OCI-LY1 (cell line): ENCODE data around the gene CCR7.

Experiments
- H2AFZ ChIP-seq: fragments of 200-600 bp; sonication (generic), shearing (Covaris generic); 2 replicates; pipeline ENCODE4 v1.6.0; 2014; ENCODE audit warnings: antibody characterized with exemption, mild to moderate bottlenecking, low read length
- H3F3A ChIP-seq: fragments of 200-600 bp; sonication (generic), shearing (Covaris generic); 2 replicates; pipeline ENCODE4 v1.6.0; 2014; ENCODE audit warnings: mild to moderate bottlenecking, antibody characterized with exemption, low read length, moderate library complexity; ENCODE audit not compliant: insufficient read depth
- H3K27ac ChIP-seq: fragments of 200-600 bp; sonication (generic); 2 replicates; pipeline ENCODE4 v1.5.1; 2014; ENCODE audit warnings: low read length, mixed run types, mild to moderate bottlenecking, low read depth; ENCODE audit not compliant: poor library complexity, severe bottlenecking
- H3K27me3 ChIP-seq: fragments of 200-600 bp; sonication (generic); 2 replicates; pipeline ENCODE4 v1.6.0; 2014; ENCODE audit warnings: antibody characterized with exemption, mild to moderate bottlenecking, low read length, moderate library complexity; ENCODE audit not compliant: insufficient read depth
- H3K36me3 ChIP-seq: fragments of 200-600 bp; sonication (generic); 2 replicates; pipeline ENCODE4 v1.6.1; 2014; ENCODE audit warnings: mild to moderate bottlenecking, antibody characterized with exemption, low read length, moderate library complexity, mixed read lengths; ENCODE audit not compliant: insufficient read depth
- H3K4me1 ChIP-seq: fragments of 200-600 bp; sonication (generic); 2 replicates; pipeline ENCODE4 v1.5.1; 2014; ENCODE audit warnings: mild to moderate bottlenecking, low read length, moderate library complexity; ENCODE audit not compliant: insufficient read depth, severe bottlenecking
- H3K4me2 ChIP-seq: fragments of 200-600 bp; sonication (generic), shearing (Covaris generic); 2 replicates; pipeline ENCODE4 v1.6.1; 2014; ENCODE audit warnings: low read length
- H3K4me3 ChIP-seq: fragments of 200-600 bp; sonication (generic); 2 replicates; pipeline ENCODE4 v1.5.1; 2014; ENCODE audit warnings: low read length, low read depth, mild to moderate bottlenecking, mixed read lengths; ENCODE audit not compliant: poor library complexity, severe bottlenecking
- H3K79me2 ChIP-seq: fragments of 200-600 bp; shearing (Covaris generic); 2 replicates; pipeline ENCODE4 v1.6.1; 2016; ENCODE audit warnings: mixed run types, low read length, mixed read lengths; ENCODE audit not compliant: insufficient read depth
- H3K9ac ChIP-seq: fragments of 200-600 bp; sonication (generic), shearing (Covaris generic); 2 replicates; pipeline ENCODE4 v1.6.1; 2014; ENCODE audit warnings: mild to moderate bottlenecking, low read length, mixed read lengths
- H3K9me2 ChIP-seq: fragments of 200-600 bp; sonication (generic), shearing (Covaris generic); 2 replicates; pipeline ENCODE4 v1.6.1; 2014; ENCODE audit warnings: low read depth, mild to moderate bottlenecking, low read length, mixed read lengths
- H3K9me3 ChIP-seq: fragments of 200-600 bp; shearing (Covaris generic); 2 replicates; pipeline ENCODE4 v1.6.1; 2014; ENCODE audit warnings: low read length, mixed read lengths
- H4K20me1 ChIP-seq: fragments of 200-600 bp; sonication (generic), shearing (Covaris generic); 2 replicates; pipeline ENCODE4 v1.6.0; 2016; ENCODE audit warnings: mild to moderate bottlenecking, low read length; ENCODE audit not compliant: insufficient read depth
- CTCF ChIP-seq: fragments of 200-600 bp; sonication (generic), shearing (Covaris generic); IDR thresholded peaks from 2 replicates; pipeline ENCODE4 v1.5.1; 2017; ENCODE audit warnings: mild to moderate bottlenecking, antibody characterized with exemption, low read length, moderate library complexity, mixed read lengths
- EZH2 ChIP-seq: fragments of 200-600 bp; sonication (generic), shearing (Covaris generic); IDR thresholded peaks from 2 replicates; pipeline ENCODE4 v1.8.0; 2017; ENCODE audit warnings: borderline replicate concordance, mixed run types, mild to moderate bottlenecking, antibody characterized with exemption, low read length, moderate library complexity, mixed read lengths

The CCR7 gene

GRCh38 chr17:40526668-40527067, 38.6 kb downstream of the CCR7 start:
- H2AFZ ChIP-seq, result no peak overlapping the region
- H3K4me1 ChIP-seq, result peaks cover 34% of the 10 kb centered on the region
- TF ChIP-seq CTCF (no peak), EZH2 (no peak)
- no peak overlapping the region for H3K9ac ChIP-seq
- peaks cover 12% of the 10 kb centered on the region for H3K9me3 ChIP-seq
- H3F3A ChIP-seq, result no peaks in the 10 kb centered on the region
- no peaks in the 10 kb centered on the region for H3K79me2 ChIP-seq
- no peaks in the 10 kb centered on the region for H3K9me2 ChIP-seq
- no peaks in the 10 kb centered on the region for H4K20me1 ChIP-seq
- no peaks in the 10 kb centered on the region; the same call in 1 of the 2 replicates for H3K27me3 ChIP-seq
- no peak overlapping the region for H3K27ac ChIP-seq
- H3K4me3 ChIP-seq, result no peak overlapping the region
- H3K36me3 ChIP-seq, result no peaks in the 10 kb centered on the region; the same call in 1 of the 2 replicates
- H3K4me2 ChIP-seq, result no peak overlapping the region

GRCh38 chr17:40525294-40525693, 40.0 kb downstream of the CCR7 start:
- Histone ChIP-seq H3K4me2 (no peak overlapping the region), H3K27ac (no peak overlapping the region), H3K9ac (no peak overlapping the region), H4K20me1 (no peaks in the 10 kb centered on the region), H3F3A (no peaks in the 10 kb centered on the region), H3K27me3 (no peaks in the 10 kb centered on the region; the same call in 1 of the 2 replicates), H3K9me3 (peaks cover 12% of the 10 kb centered on the region), H3K4me1 (peaks cover 20% of the 10 kb centered on the region), H3K79me2 (no peaks in the 10 kb centered on the region), H3K36me3 (no peaks in the 10 kb centered on the region; the same call in 1 of the 2 replicates), H3K9me2 (no peaks in the 10 kb centered on the region), H3K4me3 (no peak overlapping the region), H2AFZ (no peak overlapping the region)
- TF ChIP-seq EZH2 (no peak), CTCF (no peak)

- Histone ChIP-seq H4K20me1 (no peaks in the 10 kb centered on the region), H3K36me3 (no peaks in the 10 kb centered on the region; the same call in 1 of the 2 replicates), H3K4me3 (no peak overlapping the region), H3K79me2 (no peaks in the 10 kb centered on the region), H2AFZ (no peak overlapping the region), H3K9me2 (no peaks in the 10 kb centered on the region), H3K4me2 (no peak overlapping the region), H3K9me3 (peaks cover 12% of the 10 kb centered on the region), H3F3A (no peaks in the 10 kb centered on the region), H3K4me1 (peaks cover 11% of the 10 kb centered on the region), H3K27ac (no peak overlapping the region), H3K9ac (no peak overlapping the region), H3K27me3 (no peaks in the 10 kb centered on the region; the same call in 1 of the 2 replicates)
- TF ChIP-seq EZH2 (no peak), CTCF (no peak)
These were observed 40.9 kb downstream of the CCR7 start for GRCh38 chr17:40524243-40524965.
